T-helper 2 cell treated with Interferon-gamma antibody and Interleukin-4, amounts not matched to agents 100 ng/mL and 5 ng/mL, for 36 hours (primary cell): ENCODE data around the gene MATN1. TPM values are rescaled to one million over a fixed set of nuclear protein-coding genes. Genes with fewer than 3 reads are reported as not detected.
"Not testable (repeated sequence)": the region's sequence is repeated elsewhere in the genome, so short reads cannot be mapped to it uniquely, and the experiment has no call there.

Experiments
- intact Hi-C: fragments of 100-400 bp; cut with micrococcal nuclease; formaldehyde crosslinking; loops from one replicate; pipeline ENCODE4 v1.15.1; 2023
- total RNA-seq: library from RNA; stranded (reverse); gene quantifications from 2 replicates; pipeline ENCODE4 v1.2.3, GENCODE V29; 2022

The MATN1 gene
- total RNA-seq, 1 donor from 2014 or later: not detected

GRCh38 chr1:30702823-30703222, 20.6 kb downstream of the MATN1 start:
- intact Hi-C loops: no loop called here

GRCh38 chr1:30701258-30701633, 22.1 kb downstream of the MATN1 start:
- intact Hi-C loops: no loop called here

GRCh38 chr1:30700528-30701257, 22.7 kb downstream of the MATN1 start:
- intact Hi-C loops: no loop called here

- intact Hi-C loops: no loop called here
These were observed 23.6 kb downstream of the MATN1 start for GRCh38 chr1:30699762-30700161.

GRCh38 chr1:30698401-30698981, 24.9 kb downstream of the MATN1 start:
- intact Hi-C loops: no loop called here

GRCh38 chr1:30697571-30698376, 25.6 kb downstream of the MATN1 start:
- intact Hi-C loops: no loop called here

GRCh38 chr1:30696831-30697230, 26.6 kb downstream of the MATN1 start:
- intact Hi-C loops: no loop called here

- intact Hi-C loops: no loop called here
These were observed 27.9 kb downstream of the MATN1 start for GRCh38 chr1:30695439-30695841.

GRCh38 chr1:30694280-30695175, 28.9 kb downstream of the MATN1 start:
- intact Hi-C loops: no loop called here

GRCh38 chr1:30693822-30694221, 29.6 kb downstream of the MATN1 start:
- intact Hi-C loops: no loop called here

GRCh38 chr1:30693366-30693765, 30.0 kb downstream of the MATN1 start:
- intact Hi-C loops: no loop called here

GRCh38 chr1:30692948-30693301, 30.5 kb downstream of the MATN1 start:
- intact Hi-C loops: no loop called here

- intact Hi-C loops: no loop called here
These were observed 31.0 kb downstream of the MATN1 start for GRCh38 chr1:30692201-30692947.

- intact Hi-C loops: no loop called here
These were observed 31.9 kb downstream of the MATN1 start for GRCh38 chr1:30691480-30691879.

- intact Hi-C loops: no loop called here
These were observed 33.3 kb downstream of the MATN1 start for GRCh38 chr1:30689901-30690645.

- intact Hi-C loops: no loop called here
These were observed 34.2 kb downstream of the MATN1 start for GRCh38 chr1:30688920-30689794.

- intact Hi-C loops: not testable (repeated sequence)
These were observed 34.9 kb downstream of the MATN1 start for GRCh38 chr1:30688516-30688915.

- intact Hi-C loops: no loop called here
These were observed 35.5 kb downstream of the MATN1 start for GRCh38 chr1:30687886-30688285.
